A673 (cell line): ENCODE data around the gene BOD1L2.

ENCODE experiments used
- CTCF ChIP-seq: fragments of 300-800, 200-600 bp; sonication (generic); conservative IDR thresholded peaks from 2 replicates; pipeline ENCODE4 v1.5.1; 2017; ENCODE audit warnings: low read depth, mild to moderate bottlenecking, antibody characterized with exemption, low read length, moderate library complexity, mixed read lengths
- EZH2 ChIP-seq: fragments of 200-600 bp; sonication (generic); IDR thresholded peaks from 2 replicates; pipeline ENCODE4 v1.6.1; 2017; ENCODE audit warnings: borderline replicate concordance, low read depth, mild to moderate bottlenecking, mixed read lengths, antibody characterized with exemption, low read length; ENCODE audit not compliant: poor library complexity, severe bottlenecking

- no peak for TF ChIP-seq CTCF
- TF ChIP-seq EZH2, result no peak
These were observed 39.6 kb upstream of the BOD1L2 start for GRCh38 chr18:57107140-57107832.
